Thyroid gland (tissue), 4 donors: ENCODE measurements around the gene TRIB2.

Experiments
- CTCF ChIP-seq, 6 experiments: fragments of 200-600 bp in 3 of 6; fragments of 450-650 bp in 3 of 6; sonication (generic) in 3 of 6; IDR thresholded peaks; one replicate each; pipeline ENCODE4 v1.5.1; 2016 to 2019; ENCODE audit warnings: antibody characterized with exemption in 6 of 6, mild to moderate bottlenecking in 2 of 6, inconsistent platforms in 1 of 6, moderate library complexity in 1 of 6
- POLR2A ChIP-seq, 2 donors: fragments of 450-650 bp; IDR thresholded peaks; one replicate each; pipeline ENCODE4 v1.6.1; 2017; ENCODE audit warnings: antibody characterized with exemption in 2 of 2, mild to moderate bottlenecking in 2 of 2, moderate library complexity in 1 of 2

DNA sequence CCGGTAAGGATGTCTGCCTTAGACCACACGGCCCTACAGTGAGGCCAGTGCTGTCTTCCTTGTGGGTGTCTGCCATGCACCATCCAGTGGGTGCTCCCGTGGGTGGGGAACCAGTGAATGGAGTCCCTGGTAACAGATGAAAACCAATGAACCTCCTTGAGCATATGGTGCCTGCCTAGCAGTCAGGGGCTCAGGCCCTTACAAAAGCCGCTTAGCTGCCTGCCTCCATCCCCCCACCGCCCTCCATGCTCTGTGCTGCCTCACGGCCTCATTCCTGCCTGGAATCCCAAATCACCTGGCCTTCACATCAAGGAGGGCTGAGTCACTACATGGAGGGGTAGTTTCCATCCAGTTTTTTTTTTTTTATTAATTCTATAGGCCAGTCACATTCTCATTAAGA lies 30.8 kb upstream of the TRIB2 start:
- TF ChIP-seq CTCF (IDR thresholded peaks at IDR 0.05), result no peak
- no peak for TF ChIP-seq POLR2A (IDR thresholded peaks at IDR 0.05)
